Colonic mucosa (tissue), 4 donors: ENCODE data around the gene CRKL. TPM values are rescaled to one million over a fixed set of nuclear protein-coding genes. Genes with fewer than 3 reads are reported as not detected.

ENCODE experiments used
- DNase-seq: peaks from one replicate; pipeline ENCODE4 v3.0.0-alpha.2; 2020
- H3K27ac ChIP-seq: fragments of 200-600 bp; one replicate; pipeline ENCODE4 v1.8.0; 2021
- H3K27me3 ChIP-seq: fragments of 200-600 bp; one replicate; pipeline ENCODE4 v1.8.0; 2021
- H3K36me3 ChIP-seq: fragments of 200-600 bp; one replicate; pipeline ENCODE4 v1.8.0; 2021
- H3K4me1 ChIP-seq: fragments of 200-600 bp; one replicate; pipeline ENCODE4 v1.8.0; 2021; ENCODE audit warnings: mild to moderate bottlenecking
- H3K4me3 ChIP-seq: fragments of 200-600 bp; one replicate; pipeline ENCODE4 v1.8.0; 2021
- H3K9ac ChIP-seq, 2 donors: one replicate each; pipeline ENCODE4 v1.7.0; 2013; ENCODE audit warnings: control low read depth in 2 of 2, low read depth in 2 of 2, low read length in 2 of 2
- H3K9me3 ChIP-seq: fragments of 200-600 bp; one replicate; pipeline ENCODE4 v1.8.0; 2021
- intact Hi-C: fragments of 100-400 bp; cut with DNase I; formaldehyde crosslinking; loops from one replicate; pipeline ENCODE4 v1.14.1; 2022
- total RNA-seq, 2 donors: library from RNA; stranded (reverse); fragmentation: NEBNext Ultra II Directional in 1 of 2; extraction: Animal tissue kit (Norgen Biotek cat#: 25700) in 1 of 2; gene quantifications; one replicate each; pipeline ENCODE4 v1.2.1, GENCODE V29; 2021
- TF ChIP-seq, protein P1 (sequence below): fragments of 200-600 bp; IDR thresholded peaks from one replicate; pipeline ENCODE4 v1.8.0; 2022; ENCODE audit warnings: antibody characterized with exemption, mild to moderate bottlenecking
- donor health status: healthy.
- donor health status: DM: no; HTN: no; CAD: no.
- donor health status: DM: no; HTN: no; CAD: no.

The CRKL gene
- total RNA-seq: 10 to 100 TPM; 63.6 to 82.5 TPM

GRCh38 chr22:20916916-20917810 is at the start of gene CRKL:
CRKL (plus strand) TSS chr22:20917407; CDS start chr22:20917935, 528 bp downstream.
- Histone ChIP-seq H3K9me3 (no peaks in the 10 kb centered on the region), H3K27me3 (no peaks in the 10 kb centered on the region), H3K4me1 (peaks cover 9% of the 10 kb centered on the region), H3K27ac (peak within 1 kb of the TSS; percentile 95), H3K4me3 (peak within 1 kb of the TSS; percentile 85), H3K36me3 (no peaks in the 10 kb centered on the region), H3K9ac (peak within 1 kb of the TSS; percentile 97 to 99)
- TF ChIP-seq, protein P1, sequence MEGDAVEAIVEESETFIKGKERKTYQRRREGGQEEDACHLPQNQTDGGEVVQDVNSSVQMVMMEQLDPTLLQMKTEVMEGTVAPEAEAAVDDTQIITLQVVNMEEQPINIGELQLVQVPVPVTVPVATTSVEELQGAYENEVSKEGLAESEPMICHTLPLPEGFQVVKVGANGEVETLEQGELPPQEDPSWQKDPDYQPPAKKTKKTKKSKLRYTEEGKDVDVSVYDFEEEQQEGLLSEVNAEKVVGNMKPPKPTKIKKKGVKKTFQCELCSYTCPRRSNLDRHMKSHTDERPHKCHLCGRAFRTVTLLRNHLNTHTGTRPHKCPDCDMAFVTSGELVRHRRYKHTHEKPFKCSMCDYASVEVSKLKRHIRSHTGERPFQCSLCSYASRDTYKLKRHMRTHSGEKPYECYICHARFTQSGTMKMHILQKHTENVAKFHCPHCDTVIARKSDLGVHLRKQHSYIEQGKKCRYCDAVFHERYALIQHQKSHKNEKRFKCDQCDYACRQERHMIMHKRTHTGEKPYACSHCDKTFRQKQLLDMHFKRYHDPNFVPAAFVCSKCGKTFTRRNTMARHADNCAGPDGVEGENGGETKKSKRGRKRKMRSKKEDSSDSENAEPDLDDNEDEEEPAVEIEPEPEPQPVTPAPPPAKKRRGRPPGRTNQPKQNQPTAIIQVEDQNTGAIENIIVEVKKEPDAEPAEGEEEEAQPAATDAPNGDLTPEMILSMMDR: peak; percentile 97
- intact Hi-C loops: loop anchor here (5.0 to 10.0 kb wide), 2 partner anchors 35 to 52 kb away; no protein-coding TSS in a partner anchor
- DNase-seq: peak; percentile 96

DNA sequence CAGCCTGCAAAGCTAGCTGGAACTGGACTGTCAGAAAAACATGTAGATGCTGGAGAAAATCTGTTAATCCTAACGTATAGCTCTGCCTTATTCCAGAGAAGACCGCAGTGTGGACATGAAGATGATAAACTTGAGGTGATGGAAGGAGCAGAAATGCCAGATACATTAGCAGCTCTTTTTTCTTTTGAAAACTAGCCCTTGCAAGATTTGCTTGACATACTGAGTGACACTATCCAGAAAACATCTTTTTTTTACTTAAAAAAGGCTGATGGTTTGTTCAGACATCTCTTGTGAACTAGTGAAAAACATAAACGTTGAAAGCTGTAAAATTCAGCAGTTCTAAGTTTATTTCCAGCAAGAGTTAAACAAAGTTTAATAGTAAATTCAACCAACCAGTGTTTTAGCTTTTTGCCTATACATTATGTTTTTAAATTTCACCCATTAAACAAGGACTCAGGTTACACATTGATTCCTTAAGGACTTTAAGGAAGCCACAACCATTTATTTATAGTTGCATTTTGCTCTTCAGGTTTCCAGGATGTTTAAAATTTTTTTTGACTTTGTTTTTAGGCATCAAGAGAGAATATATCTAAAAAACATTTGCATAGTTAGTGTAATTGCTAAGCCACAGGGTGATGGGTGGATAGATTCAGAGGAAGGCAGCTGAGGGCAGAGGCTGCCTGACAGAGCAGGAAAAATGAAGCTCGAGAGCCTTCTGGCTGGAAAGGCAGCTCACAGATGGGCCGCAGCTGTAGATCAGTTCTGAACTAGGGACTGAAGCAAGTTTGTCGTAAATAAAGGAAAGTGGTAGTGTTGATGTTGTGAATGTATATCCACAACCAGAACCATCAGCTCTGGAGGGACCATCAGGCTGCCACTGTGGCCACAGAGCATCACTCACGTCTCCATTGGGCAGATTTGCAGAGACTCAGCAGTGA is 48.9 kb upstream of the CRKL start:
- H3K4me3 ChIP-seq: no peak overlapping the region
- no peaks in the 10 kb centered on the region for H3K9me3 ChIP-seq
- H3K4me1 ChIP-seq: peaks cover 17% of the 10 kb centered on the region
- no peaks in the 10 kb centered on the region for H3K27me3 ChIP-seq
- TF ChIP-seq, protein P1: no peak
- no peak for DNase-seq
- intact Hi-C loops: loop anchor here (10.0 kb wide), 1 partner anchor 47 kb away; the partner anchor contains the start of gene CRKL
- H3K9ac ChIP-seq: peak overlapping the region in 1 of 2 donors; percentile 61
- H3K36me3 ChIP-seq: no peaks in the 10 kb centered on the region
- H3K27ac ChIP-seq: peak overlapping the region; percentile 87

- no peak overlapping the region for H3K27ac ChIP-seq
- no peaks in the 10 kb centered on the region for H3K36me3 ChIP-seq
- TF ChIP-seq, protein P1: no peak
- no peak overlapping the region for H3K4me3 ChIP-seq
- H3K9me3 ChIP-seq: no peaks in the 10 kb centered on the region
- peaks cover 17% of the 10 kb centered on the region for H3K4me1 ChIP-seq
- DNase-seq: no peak
- intact Hi-C loops: loop anchor here (10.0 kb wide), 1 partner anchor 46 kb away; the partner anchor contains the start of gene CRKL
- no peaks in the 10 kb centered on the region for H3K27me3 ChIP-seq
- no peak overlapping the region for H3K9ac ChIP-seq
Observed at GRCh38 chr22:20869234-20869633, 48.0 kb upstream of the CRKL start.

GRCh38 chr22:20873214-20873613 is 44.0 kb upstream of the CRKL start:
- no peaks in the 10 kb centered on the region for H3K36me3 ChIP-seq
- TF ChIP-seq, protein P1: no peak

GRCh38 chr22:20875296-20875695 is 41.9 kb upstream of the CRKL start:
- TF ChIP-seq, protein P1: no peak

More at GRCh38 chr22:20873214-20873613, 44.0 kb upstream of the CRKL start:
- H3K9me3 ChIP-seq: no peaks in the 10 kb centered on the region
- DNase-seq: no peak
- H3K27me3 ChIP-seq: no peaks in the 10 kb centered on the region
- H3K4me3 ChIP-seq: no peak overlapping the region
- H3K9ac ChIP-seq: no peak overlapping the region
- intact Hi-C loops: loop anchor here (10.0 kb wide), 1 partner anchor 92 kb away; the partner anchor contains the start of gene AIFM3
- H3K4me1 ChIP-seq: peaks cover under 1% of the 10 kb centered on the region
- H3K27ac ChIP-seq: no peak overlapping the region

More at GRCh38 chr22:20875296-20875695, 41.9 kb upstream of the CRKL start:
- Histone ChIP-seq H3K36me3 (no peaks in the 10 kb centered on the region), H3K4me1 (no peaks in the 10 kb centered on the region), H3K9me3 (no peaks in the 10 kb centered on the region), H3K9ac (no peak overlapping the region), H3K27ac (no peak overlapping the region), H3K27me3 (no peaks in the 10 kb centered on the region), H3K4me3 (no peak overlapping the region)
- intact Hi-C loops: loop anchor here (10.0 kb wide), 1 partner anchor 90 kb away; the partner anchor contains the start of gene AIFM3
- DNase-seq: no peak
